Measurements from ENCODE around the gene TAF10.

GRCh38 chr11:6625832-6626420 is 13.9 kb upstream of the TAF10 start:
- TF ChIP-seq CTCF (IDR thresholded peaks at IDR 0.05) (no peak), REST (IDR thresholded peaks at IDR 0.05; ENCODE audit: insufficient read depth in 1 of 2, low read depth in 2 of 2, low read length in 1 of 2) (no peak), TCF7L2 (IDR thresholded peaks at IDR 0.05; ENCODE audit: low read depth, low read length) (no peak), POLR2AphosphoS5 (IDR thresholded peaks at IDR 0.05; ENCODE audit: low read depth, low read length) (no peak), SIN3A (IDR thresholded peaks at IDR 0.05; ENCODE audit: borderline replicate concordance, insufficient read depth, low read depth, low read length) (no peak)
